DOHH2 (cell line): ENCODE results near the gene IFT122.

Source experiments
- CTCF ChIP-seq: fragments of 200-600 bp; sonication (generic); IDR thresholded peaks from one replicate; pipeline ENCODE4 v1.5.1; 2014; ENCODE audit warnings: antibody characterized with exemption, mild to moderate bottlenecking, low read depth, low read length; ENCODE audit not compliant: poor library complexity, severe bottlenecking
- EZH2phosphoT487 ChIP-seq: fragments of 200-600 bp; sonication (generic); IDR thresholded peaks from 2 replicates; pipeline ENCODE4 v1.6.1; 2017; ENCODE audit warnings: borderline replicate concordance, mild to moderate bottlenecking, antibody characterized with exemption, low read length, moderate library complexity, mixed read lengths

GRCh38 chr3:129402210-129402609 is 37.8 kb upstream of the IFT122 start:
- no peak for TF ChIP-seq CTCF
- no peak for TF ChIP-seq EZH2phosphoT487
